Peyer's patch (tissue), 4 donors: ENCODE data around the gene CNOT6L.

Experiments
- CTCF ChIP-seq, 6 experiments: fragments of 450-650 bp in 4 of 6; fragments of 200-600 bp in 2 of 6; sonication (generic) in 1 of 6; IDR thresholded peaks; one replicate each; pipeline ENCODE4 v1.5.1; 2017 to 2019; ENCODE audit warnings: antibody characterized with exemption in 6 of 6, mild to moderate bottlenecking in 3 of 6, moderate library complexity in 1 of 6
- POLR2A ChIP-seq, 2 donors: fragments of 450-650 bp; IDR thresholded peaks; one replicate each; pipeline ENCODE4 v1.5.1; 2017; ENCODE audit warnings: antibody characterized with exemption in 2 of 2, mild to moderate bottlenecking in 2 of 2, moderate library complexity in 2 of 2

DNA sequence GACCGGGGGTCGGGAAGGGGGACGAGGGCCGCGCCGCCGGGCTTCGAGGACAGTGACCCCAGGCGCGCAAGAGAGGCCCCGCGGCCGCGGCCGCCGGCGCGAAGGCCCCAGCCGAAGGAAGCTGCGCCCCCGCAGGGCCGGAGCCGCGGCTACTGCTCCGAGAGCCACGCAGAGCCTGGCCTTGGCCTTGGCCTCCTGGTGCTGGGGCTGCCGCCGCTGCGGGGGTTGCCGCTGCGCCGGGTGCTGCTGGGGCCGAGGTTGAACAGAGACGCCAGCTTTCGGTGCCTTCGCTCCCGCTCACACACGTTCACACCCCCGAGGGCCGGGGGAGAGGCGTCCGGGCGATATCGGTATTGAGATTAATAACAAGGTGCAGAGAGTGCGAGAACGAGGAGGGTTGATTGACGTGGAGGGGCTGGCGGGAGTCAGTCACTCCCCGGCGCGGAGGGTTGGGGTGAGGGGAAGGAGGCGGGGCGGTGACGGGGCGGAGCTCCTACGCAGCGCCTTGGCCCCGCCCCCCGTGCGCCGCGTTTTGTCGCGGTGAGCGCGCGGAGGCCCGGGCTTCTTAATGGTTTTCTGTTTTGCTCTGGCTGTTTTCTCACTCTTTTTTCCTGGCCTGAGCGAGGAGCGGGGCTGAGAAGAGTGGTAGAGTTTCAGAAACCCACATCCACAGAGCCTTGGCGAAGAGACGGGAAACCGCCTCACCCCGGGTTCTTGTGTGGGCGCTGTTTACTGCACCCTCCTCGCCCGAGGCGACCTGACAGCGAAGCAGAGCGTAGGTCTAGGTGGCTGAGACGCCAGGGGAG, 878 bp upstream of the CNOT6L start:
- TF ChIP-seq CTCF (IDR thresholded peaks at IDR 0.05) = no peak
- peak; percentile 92 to 96 for TF ChIP-seq POLR2A (IDR thresholded peaks at IDR 0.05)
